PFSK-1 (cell line): Measurements from ENCODE around the gene GZF1.

Source experiments
- POLR2AphosphoS5 ChIP-seq: IDR thresholded peaks from 2 replicates; pipeline ENCODE4 v1.6.1; 2012; ENCODE audit warnings: low read depth, mild to moderate bottlenecking, control low read depth, low read length, moderate library complexity
- REST ChIP-seq, 2 experiments: IDR thresholded peaks; 2 replicates each; pipeline versions ENCODE4 v1.6.1 to v1.8.0; 2011 to 2012; ENCODE audit warnings: low read depth in 2 of 2, low read length in 2 of 2, control low read depth in 1 of 2, inconsistent platforms in 1 of 2, mild to moderate bottlenecking in 1 of 2, moderate library complexity in 1 of 2; ENCODE audit not compliant: insufficient read depth in 1 of 2
- SIN3A ChIP-seq: IDR thresholded peaks from 2 replicates; pipeline ENCODE4 v1.6.1; 2012; ENCODE audit warnings: mild to moderate bottlenecking, low read length, moderate library complexity, borderline replicate concordance; ENCODE audit not compliant: insufficient read depth
- TAF1 ChIP-seq: IDR thresholded peaks from 2 replicates; pipeline ENCODE4 v1.6.1; 2012; ENCODE audit warnings: low read length, control low read depth, borderline replicate concordance; ENCODE audit not compliant: insufficient read depth

DNA sequence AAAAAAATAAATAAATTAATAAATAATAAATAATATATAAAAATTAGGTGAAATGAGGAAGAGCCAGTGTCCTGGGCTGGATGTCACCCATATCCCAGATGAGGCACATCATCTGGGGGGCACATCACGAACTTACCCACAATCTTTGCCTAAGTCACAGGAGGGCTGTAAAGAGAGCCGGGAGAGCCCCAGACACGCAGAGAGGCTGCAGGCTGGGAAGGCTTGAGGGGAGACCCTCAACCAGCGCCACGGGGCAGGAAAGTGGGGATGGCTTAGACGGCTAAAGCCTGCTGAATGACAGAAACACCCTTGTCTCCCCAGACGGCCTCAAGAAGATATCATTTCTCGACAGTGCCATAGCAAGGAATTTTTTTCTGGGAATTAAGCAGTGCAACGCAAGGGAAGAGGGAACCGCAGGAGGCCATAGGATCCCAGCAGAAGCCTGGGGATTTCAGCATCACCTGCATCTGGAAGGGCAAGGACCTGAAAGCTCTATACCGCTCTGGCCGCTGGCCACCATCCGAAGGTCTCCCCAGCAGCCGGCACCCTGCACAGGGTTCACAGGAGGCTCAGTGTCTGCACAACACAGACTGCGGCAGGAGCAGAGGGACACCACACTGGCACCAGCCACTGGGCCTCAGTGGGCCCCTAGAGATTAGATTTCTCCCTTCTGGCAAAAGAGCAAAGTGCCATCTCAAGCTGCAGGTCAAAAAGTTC is 34.2 kb upstream of the GZF1 start:
- TF ChIP-seq POLR2AphosphoS5 (no peak), TAF1 (no peak), REST (IDR thresholded peaks at IDR 0.05; ENCODE audit: insufficient read depth in 1 of 2, low read depth in 2 of 2, low read length in 2 of 2) (no peak), SIN3A (no peak)
